LHCN-M2 (cell line): ENCODE measurements around the gene NTF3. TPM values are rescaled to one million over a fixed set of nuclear protein-coding genes. Genes with fewer than 3 reads are reported as not detected.

ENCODE experiments used
- DNase-seq: peaks from one replicate; pipeline ENCODE4 v3.0.0-alpha.2; 2012; ENCODE audit warnings: low read depth
- total RNA-seq: library from RNA; depleted of rRNA; stranded (reverse); fragments of >200 nt; gene quantifications from 2 replicates; pipeline ENCODE4 v1.2.3, GENCODE V29; 2014

Gene NTF3
- total RNA-seq, 1 experiment from 2014 or later: 0.29 TPM

DNA sequence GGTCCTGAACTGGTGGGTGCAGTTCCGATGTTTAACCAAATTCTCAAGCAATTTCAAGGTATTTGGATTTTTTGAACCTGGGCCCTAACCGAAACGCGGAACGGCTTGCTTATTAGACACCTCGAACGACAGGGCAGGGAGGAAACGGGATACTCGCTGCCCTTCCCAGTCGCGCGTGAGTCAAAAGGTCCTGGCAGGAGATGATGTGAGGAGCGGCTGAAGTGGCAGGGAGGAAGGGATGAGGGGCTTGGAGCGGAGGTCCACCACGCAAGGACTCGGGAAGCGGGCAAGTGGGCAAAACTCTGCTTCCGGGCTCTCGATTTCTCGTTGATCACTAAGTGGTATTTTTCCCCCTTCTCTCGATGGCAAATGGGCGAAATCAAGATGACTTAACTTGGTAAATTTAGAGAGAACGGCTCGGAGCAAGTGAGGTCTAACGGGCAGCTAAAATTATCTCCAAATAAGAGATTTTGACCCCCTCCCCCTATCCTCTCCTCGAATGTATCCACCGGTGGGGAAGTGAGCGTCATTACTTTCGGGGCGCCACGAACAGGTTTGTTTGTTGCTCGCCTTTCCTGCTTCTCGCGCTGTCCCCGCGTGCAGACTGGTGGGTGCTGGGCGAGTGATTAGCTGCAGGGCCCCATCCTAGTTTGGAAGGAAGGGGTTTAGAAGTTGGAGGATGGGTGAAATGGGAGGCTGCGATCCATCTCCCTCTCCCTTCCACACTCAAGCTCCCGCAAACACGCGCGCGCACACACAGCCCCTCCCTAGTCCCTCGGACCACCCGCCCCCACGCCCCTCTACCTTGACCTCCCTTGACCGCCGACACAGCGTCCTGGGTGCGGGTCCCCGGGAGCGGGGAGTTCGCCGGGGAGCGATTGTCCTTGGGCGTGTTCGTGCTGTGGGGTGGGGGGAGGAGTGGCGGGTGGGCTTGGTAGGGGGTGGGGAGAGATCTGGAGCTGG, 986 bp upstream of the NTF3 start:
- peak; percentile 26 for DNase-seq

DNA sequence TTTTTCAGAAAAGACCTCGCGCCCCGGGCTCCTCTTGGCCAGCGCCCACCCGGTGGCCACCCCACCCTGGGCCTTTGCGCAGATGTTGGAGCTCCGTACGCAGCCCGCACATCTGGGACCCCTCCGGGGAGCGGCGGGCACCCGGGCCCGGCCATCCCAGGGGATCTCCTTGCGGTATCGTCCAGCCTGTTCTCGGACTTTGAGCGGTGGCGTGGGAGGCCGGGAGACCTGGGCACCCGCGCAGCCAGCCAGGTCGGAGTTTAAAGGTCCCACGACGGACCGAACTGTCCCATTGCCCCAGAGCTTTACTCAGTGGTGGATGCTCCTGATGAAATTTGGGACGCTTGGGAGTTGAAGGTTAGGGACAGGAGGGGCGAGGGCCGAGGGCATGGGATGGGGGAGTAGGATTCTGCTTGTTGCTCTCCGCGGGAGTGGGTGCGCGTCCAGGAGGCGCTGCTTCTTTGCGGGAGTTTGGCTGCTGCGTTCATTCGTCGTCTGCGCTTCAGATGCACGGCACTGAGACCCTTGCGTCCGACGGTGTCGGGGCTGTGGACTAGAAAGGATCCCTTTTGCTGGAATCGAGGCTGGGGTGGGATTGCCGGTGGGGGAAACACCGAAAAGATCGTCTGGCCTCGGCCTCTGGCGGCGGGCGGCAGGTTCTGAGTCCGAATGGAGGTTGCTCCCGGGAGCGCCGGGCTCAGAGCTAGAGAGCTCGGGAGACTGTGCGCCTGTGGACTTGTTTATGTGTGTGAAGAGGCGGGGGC, 1.4 kb downstream of the NTF3 start:
- DNase-seq: no peak

DNA sequence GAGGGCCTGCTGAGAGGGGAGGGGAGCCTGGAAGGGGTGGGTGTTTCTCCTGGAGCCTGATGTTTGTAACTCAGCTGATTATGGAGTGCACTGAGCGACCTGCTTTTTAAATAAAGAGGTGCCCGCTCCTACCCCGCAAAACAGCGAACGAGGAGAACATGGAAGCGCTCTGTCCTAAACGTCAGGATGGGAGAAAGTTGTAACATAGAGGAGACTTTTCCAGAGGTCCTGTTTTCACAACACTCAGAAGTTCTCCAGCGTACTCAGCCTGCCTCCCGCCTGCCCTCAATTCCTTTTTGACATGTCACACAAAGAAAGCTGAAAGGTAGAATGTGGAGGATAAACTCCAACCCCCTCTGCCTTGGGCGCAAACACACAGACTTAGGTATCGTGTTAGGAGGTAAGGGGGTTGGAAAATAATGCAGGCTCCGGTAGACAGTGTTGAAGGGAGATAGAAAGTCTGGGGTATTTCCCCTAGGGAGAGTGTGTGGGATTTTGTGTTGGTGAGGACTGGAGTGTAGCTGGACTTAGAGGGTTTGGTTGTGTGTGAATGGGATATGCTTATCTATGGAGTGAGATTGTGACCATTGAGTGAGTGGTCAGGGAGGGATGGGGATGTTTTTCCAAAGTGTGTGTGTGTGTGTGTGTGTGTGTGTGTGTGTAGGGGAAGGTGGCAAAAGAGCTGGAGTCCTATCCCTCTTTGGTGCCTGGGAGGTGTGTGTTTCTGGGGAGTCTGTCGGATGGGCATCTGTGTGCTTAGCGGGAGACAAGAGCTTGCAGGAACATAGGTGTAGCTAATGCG, 2.1 kb downstream of the NTF3 start:
- no peak for DNase-seq

DNA sequence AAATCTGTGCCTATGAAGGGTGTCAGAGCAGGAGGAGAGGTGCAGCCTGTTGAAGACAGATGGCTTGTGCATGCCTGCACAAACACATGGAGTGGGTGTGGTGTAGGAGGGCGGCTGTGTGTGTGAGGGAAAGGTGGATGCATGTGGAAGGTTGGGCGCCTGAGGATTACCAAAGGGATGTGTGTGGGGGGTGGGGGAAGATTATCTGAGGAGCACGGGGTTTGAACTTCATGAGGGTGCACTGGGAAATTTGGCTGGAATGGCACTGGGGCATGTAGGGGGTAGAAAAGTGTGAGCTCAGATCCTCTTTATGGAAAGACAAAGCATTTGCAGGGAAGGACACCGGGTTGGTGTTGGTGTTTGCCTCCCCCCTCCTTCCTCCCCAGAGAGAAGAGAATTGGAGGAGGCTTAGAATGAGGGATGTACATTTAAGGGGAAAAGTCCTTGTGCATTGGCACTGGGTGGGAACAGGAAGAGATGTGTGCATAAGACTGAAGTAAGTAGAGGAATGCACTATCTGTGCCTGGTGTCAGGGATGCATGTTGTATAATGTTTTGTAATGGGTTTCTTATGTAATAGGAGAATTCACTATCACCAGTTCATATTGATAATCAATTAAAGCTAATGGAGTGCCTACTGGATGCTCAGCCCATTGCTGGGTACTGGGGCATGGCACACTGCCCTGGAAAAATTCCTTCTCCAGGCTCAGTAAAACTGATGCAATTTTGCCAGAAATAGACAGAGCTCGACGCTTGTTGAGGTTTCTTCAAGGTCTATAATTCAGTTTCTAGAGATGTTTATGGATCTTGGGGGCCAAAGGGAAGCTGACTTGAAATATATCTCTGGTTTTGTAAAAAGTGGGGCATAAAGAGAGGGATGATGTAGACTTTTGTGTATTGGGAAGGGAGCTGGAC, 3.0 kb downstream of the NTF3 start:
- DNase-seq: no peak

DNA sequence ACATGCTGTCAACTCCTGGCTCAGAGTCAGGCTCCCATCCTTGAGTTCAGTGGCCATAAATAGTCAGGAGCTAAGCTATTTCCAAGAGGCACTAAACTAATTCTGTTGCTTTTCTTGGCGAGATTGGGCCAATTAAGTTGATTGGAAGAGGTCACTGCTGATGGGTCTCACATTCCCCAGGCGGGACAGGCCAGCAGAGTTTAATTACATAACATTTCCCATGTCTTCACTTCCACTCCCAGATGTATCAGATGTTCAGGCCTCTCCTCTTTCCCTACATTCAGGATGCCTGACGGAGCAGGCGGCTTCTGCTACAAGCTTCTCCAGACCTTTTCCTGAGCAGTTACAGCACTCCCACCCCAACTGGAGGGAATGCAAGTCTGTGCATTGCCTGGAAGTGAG, 5.3 kb downstream of the NTF3 start:
- no peak for DNase-seq

DNA sequence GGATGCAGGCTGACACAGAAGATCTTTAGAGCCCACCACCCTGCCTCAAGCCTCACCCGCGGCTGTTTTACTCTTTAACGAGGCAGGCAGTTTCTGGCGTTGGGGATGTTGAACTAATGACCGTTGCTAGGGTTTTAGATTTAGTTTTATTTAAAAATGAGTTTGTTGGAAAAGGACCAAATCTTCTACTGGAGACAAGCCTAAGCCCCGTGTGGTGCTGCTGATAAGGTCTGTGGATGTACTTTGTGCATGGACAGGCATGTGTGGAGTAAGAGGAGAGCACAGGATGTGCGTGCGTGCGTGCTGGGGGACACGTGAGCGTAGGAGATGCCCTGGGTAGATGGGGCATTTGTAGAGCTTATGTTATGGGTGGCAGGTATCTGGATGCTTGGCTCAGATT, 5.7 kb downstream of the NTF3 start:
- DNase-seq: no peak

GRCh38 chr12:5438671-5439200, 6.8 kb downstream of the NTF3 start:
- no peak for DNase-seq

GRCh38 chr12:5439371-5439771, 7.5 kb downstream of the NTF3 start:
- no peak for DNase-seq

DNA sequence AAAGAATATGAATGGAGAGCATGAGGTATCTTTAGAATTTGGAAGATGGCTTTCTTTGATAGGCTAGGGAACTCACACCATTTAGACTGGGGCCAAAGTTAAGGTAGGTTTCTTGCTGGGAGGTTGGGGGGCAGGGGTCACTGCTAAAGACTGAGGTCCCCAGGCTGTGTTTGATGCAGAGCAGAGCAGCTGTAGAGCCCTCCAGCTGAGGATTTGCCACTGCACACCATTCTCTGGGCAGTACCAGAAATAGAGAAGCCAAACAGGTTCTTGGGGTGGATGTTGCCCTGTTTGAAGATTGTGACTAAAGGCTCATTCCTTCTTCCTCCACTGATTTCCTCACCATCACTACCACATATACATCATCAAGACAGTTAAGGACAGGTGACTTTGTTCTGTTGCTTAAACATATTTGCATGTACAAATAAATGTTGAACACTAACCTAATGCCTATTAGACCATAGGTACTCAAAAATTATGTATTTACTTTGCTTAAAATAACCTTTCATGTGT, 7.9 kb downstream of the NTF3 start:
- no peak for DNase-seq

DNA sequence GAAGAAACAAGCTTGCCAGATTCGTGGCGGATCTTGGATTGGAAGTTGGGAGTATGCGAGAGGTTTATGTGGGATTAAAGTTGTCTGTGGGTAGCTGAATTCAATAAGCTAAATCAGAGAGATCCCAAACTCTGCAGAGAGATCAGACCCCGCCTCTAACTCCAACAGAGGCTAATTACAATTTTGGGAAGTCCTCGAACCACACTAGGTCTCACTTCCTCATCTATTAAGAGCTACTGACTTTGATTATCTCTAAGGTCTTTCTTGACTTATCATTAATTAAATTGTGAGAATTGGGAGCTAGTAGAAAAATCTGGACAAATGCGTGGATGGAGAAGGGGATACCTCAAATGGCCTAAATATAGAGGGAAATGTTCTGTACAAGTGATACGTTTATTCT, 9.1 kb downstream of the NTF3 start:
- no peak for DNase-seq

DNA sequence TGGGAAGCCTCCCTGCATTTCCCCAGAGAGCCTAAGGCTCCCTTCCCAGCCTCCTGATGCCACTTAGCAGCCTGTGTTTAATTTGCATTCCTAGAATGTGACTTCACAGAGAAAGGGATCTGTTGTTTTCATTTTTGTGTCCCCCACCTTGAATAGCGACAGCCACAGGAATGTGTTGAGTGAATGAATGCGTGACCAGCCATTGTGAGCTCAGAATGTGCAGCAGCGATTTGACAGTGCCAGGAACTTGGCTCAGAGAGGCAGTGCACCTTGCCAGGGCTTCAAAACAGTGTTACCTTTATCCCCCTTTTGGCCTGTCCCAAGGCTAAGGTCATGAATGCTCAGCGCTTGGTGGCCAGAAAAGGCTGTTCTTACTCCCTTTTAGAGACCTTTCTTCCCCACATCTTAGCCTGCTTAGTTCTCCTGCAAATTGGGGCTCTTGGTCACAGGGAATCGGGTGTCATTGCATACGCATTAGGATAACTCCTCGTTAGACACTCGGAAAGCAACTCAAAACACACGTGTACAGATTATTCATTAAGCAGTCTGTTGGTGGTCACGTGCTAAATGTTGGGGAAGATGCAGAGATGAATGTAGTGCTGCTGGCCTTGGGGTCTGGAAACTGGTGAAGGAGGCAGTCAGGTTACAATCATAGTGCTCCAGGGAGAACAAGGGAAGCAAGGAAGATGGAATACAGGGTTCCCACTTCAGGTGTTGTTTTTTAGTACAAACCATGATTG, 9.8 kb downstream of the NTF3 start:
- peak; percentile 44 for DNase-seq

- peak; percentile 56 for DNase-seq
Observed at GRCh38 chr12:5442251-5443006, 10.5 kb downstream of the NTF3 start.

DNA sequence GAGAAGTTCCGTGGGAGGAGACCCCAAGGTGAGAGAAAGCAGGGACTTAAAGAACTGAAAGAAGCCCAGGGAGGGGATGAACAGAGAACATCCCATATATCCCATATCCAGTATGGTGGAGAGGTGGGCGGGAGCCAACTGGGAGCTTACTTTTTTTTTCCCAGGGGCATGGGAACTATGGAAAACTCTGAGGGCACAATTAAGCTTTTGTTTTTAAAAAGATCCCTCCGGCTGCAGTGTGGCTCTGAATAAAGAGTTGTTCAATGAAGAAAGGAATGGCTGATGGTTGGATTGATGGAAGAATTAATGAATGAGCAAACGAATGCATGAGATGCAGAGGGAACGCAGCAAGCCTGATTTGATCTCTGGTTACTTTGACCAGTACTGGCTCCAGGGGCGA, 12.6 kb downstream of the NTF3 start:
- DNase-seq: no peak

DNA sequence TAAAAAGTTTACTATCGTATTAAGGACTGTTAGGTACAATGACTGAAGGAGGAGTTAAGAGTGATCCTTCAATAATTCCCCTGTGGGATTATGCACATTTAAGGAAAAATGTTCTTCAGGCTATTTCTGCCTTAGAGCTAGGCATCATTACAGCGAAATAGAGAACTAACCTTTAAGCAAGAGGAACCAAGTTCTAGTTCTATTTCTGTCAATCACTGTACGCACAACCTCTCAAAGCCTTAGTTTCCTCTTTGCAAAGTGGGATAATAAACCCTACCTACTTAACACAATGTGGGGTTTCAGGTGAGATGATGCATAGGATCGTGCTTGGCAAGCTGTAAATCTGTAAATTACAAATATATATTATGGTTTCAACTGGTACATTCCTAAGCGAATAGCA, 15.4 kb downstream of the NTF3 start:
- no peak for DNase-seq

DNA sequence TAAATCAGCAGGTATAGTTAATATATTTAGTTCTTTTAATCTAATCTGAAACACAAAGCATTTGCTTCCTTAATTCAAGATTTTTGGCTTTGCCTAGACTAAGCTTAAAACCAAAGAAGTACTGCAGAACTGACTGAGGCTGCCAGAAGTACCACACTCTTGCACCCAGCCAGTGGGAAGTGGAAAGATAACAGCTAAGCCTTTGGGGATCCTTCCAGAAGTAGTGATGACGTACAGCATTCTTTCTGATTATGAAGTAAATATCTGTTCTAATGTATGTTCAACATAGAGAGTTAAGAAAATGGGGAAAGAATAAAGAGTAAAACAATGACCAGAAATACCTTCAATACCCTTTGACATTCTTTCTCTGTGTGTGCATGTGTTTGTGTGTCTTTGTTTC, 19.3 kb downstream of the NTF3 start:
- no peak for DNase-seq

- DNase-seq: no peak
Observed at GRCh38 chr12:5452569-5452968, 20.7 kb downstream of the NTF3 start.

DNA sequence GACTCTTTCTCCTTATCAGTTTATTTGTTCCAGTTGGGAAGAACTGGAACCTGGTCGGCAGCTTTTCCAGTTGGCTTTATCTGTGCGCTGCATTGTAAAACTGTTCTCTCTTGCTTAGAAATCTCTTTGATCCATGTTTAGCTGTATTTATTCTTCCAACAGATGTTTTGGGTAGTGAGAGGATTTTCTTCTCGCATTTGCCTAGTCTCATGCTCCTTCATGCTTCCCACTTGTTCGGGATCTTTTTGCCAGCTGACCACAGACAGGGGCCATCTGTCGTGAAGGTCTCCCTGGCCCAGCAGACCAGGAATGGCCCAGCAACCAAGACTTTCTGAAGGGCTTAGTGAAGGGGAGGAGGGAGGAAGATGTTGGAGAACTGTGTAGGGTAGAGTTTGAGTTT, 21.6 kb downstream of the NTF3 start:
- DNase-seq: no peak

DNA sequence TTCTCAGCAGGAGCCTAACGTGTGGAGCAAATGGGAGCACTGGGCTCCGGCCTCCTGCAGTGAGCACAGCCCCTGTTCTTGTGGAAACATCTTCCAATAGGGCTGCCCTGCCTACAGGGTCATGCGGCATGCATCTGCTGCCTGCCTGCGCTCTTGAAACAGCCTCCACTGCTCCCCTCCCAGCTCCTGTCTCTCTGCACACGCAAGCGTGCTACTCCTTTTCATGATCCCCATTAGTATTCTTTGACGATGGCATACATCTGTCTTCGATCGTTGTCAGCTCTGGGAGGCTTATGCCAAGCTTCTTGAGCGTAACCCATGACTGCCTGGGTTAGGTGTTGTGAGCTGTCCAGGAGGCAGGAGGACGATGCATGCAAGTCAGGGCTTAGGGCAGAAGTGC, 23.1 kb downstream of the NTF3 start:
- DNase-seq: no peak

DNA sequence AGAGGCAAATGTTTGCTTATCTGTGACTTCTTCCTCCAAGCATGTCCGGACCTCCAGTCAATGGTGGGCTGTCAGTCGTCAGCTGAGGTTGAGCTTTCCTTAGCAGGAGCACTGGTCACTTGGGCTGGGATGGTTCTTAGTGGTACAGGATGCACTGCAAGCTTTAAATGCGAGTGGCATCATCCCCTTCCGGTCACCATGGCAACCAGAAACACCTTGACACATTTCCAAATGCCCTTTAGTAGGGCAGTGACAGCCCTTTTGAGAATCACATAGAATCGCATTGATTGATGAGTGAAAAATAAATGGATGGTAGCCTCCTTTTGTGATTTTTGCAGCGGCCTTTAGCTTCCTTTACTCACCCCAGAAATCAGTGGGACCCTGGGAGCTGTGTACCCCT, 24.1 kb downstream of the NTF3 start:
- no peak for DNase-seq
